ENCODE data around the gene ZNF764.
"Not testable (repeated sequence)": the region's sequence is repeated elsewhere in the genome, so short reads cannot be mapped to it uniquely, and the experiment has no call there.

Gene ZNF764

GRCh38 chr16:30548416-30549253, 9.5 kb downstream of the ZNF764 start:
- no peak for DNase-seq (ENCODE audit: low read depth in 2 of 2)

GRCh38 chr16:30546115-30546514, 12.1 kb downstream of the ZNF764 start:
- DNase-seq (ENCODE audit: low read depth in 2 of 2) = no peak

GRCh38 chr16:30543067-30543466, 15.1 kb downstream of the ZNF764 start:
- DNase-seq (ENCODE audit: low read depth in 2 of 2) = no peak

DNA sequence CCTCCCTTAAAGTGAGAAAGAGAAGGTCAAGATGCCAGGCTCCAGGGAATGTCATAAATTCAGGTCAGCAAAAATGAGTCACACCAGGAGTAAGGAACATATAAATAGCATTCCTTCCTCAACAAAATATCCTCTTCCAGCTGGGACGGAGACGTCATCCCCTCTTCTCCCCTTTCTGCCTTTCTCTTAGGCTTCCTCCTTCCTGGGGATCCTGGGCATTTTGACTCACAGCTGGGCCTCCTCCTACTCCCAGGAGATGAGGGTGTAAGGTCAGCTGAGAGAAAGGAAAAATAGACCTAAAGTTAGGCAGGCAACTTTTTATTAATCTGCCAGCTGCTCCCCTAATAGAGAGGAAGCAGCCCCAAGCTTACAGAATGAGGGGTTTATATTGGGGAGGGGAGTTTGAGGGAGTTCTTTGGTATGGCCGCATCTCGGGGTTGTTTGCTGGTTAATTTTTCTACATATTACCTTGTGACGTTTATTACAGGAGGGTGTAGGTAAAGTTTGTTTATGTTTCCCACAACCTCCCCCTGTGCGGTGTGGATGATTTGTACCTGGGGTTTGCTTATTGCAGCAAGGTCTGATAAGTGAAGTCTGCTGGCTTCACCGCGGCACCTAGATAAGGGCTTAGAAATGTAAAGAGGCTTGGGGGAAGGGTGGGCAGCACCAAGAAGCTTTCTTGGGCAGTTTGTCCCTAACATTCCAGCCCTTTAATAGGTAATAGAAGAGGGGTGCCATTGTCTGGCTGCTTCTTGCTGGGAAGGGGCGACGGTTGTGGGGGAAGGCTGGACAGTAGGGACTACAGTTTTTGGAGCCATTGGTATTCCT, 16.5 kb downstream of the ZNF764 start:
- DNase-seq (ENCODE audit: low read depth in 2 of 2) = no peak

DNA sequence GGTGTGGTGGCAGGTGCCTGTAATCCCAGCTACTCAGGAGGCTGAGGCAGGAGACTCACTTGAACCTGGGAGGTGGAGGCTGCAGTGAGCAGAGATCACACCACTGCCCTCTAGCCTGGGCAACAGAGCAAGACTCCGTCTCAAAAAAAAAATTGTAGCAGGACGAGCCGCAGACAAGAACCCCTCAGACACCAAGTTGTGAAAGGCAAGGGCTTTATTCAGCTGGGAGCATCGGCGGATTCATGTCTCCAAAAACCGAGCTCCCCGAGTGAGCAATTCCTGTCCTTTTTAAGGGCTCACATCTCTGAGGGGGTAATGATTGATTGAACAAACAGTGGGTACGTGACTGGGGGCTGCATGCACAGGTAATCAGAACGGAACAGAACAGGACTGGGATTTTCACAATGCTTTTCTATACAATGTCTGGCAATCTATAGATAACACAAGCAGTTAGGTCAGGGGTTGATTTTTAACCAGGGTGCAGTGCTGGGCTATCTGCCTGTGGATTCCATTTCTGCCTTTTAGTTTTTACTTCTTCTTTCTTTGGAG, 17.2 kb downstream of the ZNF764 start:
- not testable (repeated sequence) for DNase-seq (ENCODE audit: low read depth in 2 of 2)

- not testable (repeated sequence) for DNase-seq (ENCODE audit: low read depth in 2 of 2)
These were observed 18.1 kb downstream of the ZNF764 start for GRCh38 chr16:30539986-30540526.

DNA sequence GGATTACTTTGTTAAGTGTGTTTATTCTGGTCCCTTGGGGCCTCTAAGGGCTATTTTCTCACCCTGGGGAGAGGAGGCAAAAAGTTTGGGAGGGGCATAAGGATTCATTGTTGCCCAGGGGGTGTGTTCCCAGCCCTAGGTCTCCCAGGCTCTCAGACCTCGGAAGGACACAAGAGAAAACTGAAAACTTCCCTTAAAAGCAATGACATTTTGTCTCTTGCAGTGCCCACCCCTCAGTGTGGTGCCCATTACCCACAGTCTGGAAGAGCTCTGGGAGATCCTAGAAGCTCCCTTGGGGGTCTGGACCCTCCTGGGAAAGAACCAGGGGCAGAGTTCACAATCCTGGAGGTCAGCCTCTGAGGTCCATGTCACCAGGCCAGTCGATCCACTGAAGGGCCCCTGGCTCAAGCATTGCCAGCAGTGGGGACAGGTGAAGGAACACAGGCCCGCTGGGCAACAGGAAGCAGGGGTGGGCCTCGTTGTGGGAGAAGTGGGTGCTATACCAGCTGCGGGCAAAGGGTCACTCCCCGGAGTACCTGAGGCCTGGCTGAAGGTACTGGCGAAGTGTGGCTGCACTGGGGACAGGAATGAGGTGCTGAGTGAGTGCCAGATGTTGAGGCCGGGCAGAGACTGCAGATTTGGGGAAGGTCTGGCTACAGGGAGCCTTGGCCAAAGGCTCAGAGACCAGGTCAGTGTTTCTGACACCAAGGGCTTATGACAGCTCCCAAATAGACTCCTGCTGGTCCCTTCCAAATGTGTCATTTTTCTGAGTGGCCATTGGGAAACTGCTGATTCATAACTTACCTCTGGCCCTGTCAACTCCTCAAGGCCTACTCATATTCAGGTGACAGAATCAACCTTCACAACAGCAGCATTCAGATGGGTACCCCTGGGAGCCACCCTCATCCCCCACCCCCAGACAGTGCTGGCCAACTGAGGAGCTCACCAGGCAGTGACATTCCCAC, 18.9 kb downstream of the ZNF764 start:
- DNase-seq (ENCODE audit: low read depth in 2 of 2) = no peak

DNA sequence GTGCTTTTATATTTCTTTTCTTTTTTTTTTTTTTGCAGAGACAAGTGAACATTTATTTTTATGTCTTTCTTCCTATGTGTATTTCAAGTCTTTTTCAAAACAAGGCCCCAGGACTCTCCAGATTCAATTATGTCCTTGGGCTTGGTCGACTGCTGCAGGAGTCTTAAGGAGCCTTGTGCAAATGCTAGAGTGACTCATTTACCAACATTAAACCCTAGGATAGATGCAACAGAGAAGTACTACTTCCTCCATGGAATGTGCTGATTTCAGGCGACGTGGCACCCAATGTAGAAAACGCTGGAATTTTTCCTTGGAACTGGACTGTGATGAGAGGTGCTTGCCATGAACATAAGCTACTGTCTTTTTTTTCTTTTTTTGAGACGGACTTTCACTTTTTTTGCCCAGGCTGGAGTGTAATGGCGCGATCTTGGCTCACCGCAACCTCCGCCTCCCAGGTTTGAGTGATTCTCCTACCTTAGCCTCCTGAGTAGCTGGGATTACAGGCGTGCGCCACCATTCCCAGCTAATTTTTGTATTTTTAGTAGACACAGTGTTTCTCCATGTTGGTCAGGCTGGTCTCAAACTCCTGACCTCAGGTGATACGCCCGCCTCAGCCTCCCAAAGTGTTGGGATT, 21.7 kb downstream of the ZNF764 start:
- DNase-seq (ENCODE audit: low read depth in 2 of 2) = not testable (repeated sequence)

GRCh38 chr16:30535777-30536190, 22.4 kb downstream of the ZNF764 start:
- peak; percentile 49 to 55 for DNase-seq (ENCODE audit: low read depth in 2 of 2)

DNA sequence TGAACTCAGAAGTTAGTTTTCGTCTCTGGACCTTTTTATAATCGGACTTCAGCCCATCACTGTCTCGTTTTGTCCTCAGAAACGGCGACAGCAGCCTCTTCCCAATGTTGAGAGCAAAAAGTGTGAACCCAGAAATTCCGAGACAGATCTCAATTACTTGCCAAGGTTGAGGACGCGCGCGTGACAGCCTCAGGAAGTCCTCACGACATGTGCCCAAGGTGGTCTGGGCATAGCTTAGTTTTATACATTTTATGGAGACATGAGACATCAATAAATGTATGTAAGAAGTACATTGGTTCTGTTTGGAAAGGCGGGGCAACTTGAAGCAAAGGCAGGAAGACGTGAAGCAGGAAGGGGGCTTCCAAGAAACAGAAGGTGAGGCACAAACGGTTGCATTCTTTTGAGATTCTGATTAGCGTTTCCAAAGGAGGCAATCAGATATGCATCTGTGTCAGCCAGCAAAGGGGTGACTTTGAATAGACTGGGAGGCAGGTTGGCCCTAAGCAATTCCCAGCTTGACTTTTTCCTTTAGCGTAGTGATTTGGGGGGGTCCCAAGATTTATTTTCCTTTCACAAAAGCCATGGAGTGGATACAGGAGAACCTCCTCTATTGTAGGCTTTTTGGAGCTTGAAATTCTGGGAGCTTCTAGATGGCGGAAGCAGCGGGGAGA, 22.9 kb downstream of the ZNF764 start:
- DNase-seq (ENCODE audit: low read depth in 2 of 2) = no peak

DNA sequence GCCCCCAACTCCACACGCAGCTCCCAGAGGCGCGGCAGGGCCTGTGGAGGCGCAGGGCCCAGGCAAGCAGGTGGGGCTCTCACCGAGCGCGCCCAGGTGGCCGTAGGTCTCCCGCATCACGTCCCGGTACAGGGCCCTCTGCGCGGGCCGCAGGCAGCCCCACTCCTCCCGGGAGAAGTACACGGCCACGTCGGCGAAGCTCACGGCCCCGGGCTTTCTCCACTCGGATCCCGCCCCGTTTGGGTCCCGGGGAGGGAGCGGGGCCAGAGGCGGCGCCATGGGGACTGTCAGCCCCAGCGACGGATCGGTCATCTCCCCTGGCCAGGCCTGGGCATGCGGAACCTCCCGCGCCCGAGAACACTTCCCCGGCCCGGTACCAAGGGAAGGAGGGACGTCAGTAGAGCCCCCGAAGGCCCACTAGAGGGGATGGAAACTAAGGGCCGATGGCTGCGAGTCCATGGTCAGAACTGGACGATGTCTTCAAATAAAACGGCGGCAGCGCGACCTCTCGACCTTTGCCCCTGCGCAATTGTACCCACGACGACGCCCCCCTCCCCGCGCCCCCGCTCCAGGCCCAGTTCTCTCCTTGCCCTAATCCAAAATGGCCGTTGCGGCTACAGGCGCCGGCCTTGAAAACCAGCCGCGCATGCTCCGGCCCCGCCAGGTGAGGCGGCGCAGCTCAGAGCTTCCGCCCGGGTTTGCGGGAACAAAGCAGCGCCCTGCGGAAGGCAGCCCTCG, 23.6 kb downstream of the ZNF764 start, which contains the start of gene ZNF747:
ZNF747 (minus strand) TSS at position 491 of the 738 bp plus-strand sequence; CDS start at position 312, 179 bp downstream.
- peak; percentile 92 for DNase-seq (ENCODE audit: low read depth in 2 of 2)

DNA sequence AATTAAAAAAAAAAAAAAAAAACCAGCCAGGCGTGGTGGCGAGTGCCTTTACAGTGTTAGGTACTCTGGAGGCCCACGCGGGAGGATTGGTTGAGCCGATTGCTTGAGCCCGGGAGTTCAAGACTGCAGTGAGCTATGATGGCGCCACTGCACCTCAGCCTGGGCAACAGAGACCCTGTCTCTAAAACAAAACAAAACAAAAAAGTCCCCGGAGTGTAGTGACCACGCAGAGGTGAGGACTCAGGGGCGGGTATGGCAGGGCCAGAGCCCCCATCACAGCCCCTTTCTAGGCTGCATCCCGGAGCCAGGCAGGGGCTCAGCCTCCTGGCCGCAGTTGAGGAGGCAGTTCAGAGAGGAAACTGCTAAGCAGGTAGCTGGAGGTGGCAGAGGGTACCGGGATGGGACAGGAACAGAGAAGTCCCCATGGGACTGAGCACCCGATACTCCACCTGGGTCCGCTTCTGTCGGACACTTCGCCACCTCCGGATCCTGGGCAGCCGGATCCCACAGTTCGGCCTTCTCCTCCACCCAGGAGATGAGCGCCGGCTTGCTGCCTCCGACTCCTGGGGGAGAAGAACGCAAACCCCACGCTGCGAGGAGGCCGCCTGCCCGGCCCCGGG, 24.3 kb downstream of the ZNF764 start:
- DNase-seq (ENCODE audit: low read depth in 2 of 2) = peak in 1 of 2 donors; percentile 19

GRCh38 chr16:30533146-30533522, 25.0 kb downstream of the ZNF764 start:
- DNase-seq (ENCODE audit: low read depth in 2 of 2) = no peak

DNA sequence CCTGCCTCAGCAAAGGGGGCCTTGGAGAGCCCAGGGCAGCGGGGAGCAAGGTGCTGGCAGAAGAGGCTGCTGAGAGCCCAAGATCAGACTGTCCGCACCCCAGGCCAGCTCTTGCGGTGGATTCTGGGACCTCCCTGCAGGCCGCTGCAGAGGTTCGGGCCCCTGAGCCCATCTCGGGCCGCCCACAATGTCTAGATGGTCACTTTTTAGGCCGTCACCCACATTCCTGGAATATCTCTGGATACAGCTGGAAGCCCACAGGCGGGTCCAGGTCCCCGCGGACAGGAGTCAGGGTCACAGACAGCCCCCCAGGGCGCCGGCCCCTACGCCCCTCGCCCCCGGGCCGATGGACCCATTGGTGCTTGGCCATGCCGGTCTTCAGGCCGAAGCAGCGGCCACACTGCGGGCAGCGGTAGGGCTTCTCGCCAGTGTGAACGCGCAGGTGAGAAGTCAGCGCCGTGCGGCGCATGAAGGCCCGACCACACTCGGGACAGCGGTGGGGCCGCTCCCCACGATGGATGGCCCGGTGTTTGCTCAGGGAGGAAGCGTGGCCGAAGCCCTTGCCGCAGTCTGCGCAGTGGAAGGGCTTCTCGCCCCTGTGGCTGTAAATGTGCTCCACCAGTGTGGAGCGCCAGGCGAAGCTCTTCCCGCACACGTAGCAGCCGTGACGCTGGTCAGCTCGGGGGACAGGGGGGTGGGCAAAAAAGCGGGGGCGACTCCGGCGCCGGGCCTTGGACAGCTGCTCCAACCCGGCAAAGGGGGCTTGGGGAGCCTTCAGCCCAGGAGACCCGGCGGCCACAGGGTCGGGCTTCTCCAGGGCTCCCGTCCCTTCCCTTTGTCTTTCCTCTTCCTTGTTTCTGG, 25.7 kb downstream of the ZNF764 start:
- DNase-seq (ENCODE audit: low read depth in 2 of 2) = no peak

GRCh38 chr16:30530163-30531037, 27.8 kb downstream of the ZNF764 start:
- no peak for DNase-seq (ENCODE audit: low read depth in 2 of 2)

DNA sequence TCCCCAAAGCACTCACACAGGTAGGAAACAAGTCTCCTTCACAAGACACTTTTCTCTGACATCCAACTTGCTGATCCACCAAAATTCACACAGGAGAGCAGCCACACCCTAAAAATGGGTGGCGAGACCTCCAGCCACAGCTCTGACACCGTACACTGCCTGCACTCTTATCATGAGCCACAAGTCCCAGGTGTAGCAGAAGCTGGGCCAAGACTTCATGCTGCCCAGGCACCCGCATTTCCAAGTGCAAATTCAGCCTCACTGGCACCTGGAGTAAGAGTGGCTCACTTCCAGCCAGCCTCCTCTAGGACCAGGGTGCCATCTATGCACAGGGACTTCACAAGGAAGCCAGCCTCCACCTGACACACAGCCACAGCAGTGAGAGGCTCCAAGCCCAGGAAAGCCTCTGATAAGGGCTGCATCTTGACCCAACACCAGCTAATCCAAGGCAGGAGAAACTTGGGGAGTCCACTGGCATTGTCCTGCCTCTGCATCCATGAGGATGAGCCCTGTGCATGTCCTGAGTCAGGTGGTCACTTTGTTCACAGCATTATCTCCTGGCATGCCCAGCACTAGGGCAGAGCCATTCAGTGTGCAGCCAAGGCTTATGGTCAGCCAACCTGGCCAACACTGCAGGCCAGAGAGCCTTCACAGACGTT, 29.2 kb downstream of the ZNF764 start:
- DNase-seq (ENCODE audit: low read depth in 2 of 2) = no peak

Measured in stimulated activated CD4-positive, alpha-beta T cell treated with anti-CD3 and anti-CD28 coated beads, Interleukin-1b, Interleukin-23, amount 100 ng/mL, for 4 hours (primary cell).